Nephron progenitor cell (in vitro differentiated cells): ENCODE results near the gene UBE2M.

ENCODE experiments used
- DNase-seq: peaks from one replicate; pipeline ENCODE4 v3.0.0; 2021
- H3K27ac Mint-ChIP-seq: 2 replicates; pipeline ENCODE4 v1.8.0; 2021; ENCODE audit warnings: mild to moderate bottlenecking, moderate library complexity, mixed read lengths
- H3K27me3 Mint-ChIP-seq: 2 replicates; pipeline ENCODE4 v1.8.0; 2021; ENCODE audit warnings: mild to moderate bottlenecking, low read depth, mixed read lengths; ENCODE audit not compliant: poor library complexity
- H3K36me3 Mint-ChIP-seq: 2 replicates; pipeline ENCODE4 v1.8.0; 2021; ENCODE audit warnings: low read depth, mixed read lengths
- H3K4me1 Mint-ChIP-seq: 2 replicates; pipeline ENCODE4 v1.8.0; 2021; ENCODE audit warnings: mixed read lengths
- H3K4me3 Mint-ChIP-seq: 2 replicates; pipeline ENCODE4 v1.8.0; 2021; ENCODE audit warnings: mild to moderate bottlenecking, moderate library complexity, mixed read lengths
- H3K9me3 Mint-ChIP-seq: 2 replicates; pipeline ENCODE4 v1.8.0; 2021; ENCODE audit warnings: mild to moderate bottlenecking, moderate library complexity, mixed read lengths
- TF ChIP-seq, protein P1 (sequence below): fragments of 200-600 bp; sonication (generic); IDR thresholded peaks from 2 replicates; pipeline ENCODE4 v1.5.0; 2021; ENCODE audit warnings: antibody characterized with exemption

The UBE2M gene

DNA sequence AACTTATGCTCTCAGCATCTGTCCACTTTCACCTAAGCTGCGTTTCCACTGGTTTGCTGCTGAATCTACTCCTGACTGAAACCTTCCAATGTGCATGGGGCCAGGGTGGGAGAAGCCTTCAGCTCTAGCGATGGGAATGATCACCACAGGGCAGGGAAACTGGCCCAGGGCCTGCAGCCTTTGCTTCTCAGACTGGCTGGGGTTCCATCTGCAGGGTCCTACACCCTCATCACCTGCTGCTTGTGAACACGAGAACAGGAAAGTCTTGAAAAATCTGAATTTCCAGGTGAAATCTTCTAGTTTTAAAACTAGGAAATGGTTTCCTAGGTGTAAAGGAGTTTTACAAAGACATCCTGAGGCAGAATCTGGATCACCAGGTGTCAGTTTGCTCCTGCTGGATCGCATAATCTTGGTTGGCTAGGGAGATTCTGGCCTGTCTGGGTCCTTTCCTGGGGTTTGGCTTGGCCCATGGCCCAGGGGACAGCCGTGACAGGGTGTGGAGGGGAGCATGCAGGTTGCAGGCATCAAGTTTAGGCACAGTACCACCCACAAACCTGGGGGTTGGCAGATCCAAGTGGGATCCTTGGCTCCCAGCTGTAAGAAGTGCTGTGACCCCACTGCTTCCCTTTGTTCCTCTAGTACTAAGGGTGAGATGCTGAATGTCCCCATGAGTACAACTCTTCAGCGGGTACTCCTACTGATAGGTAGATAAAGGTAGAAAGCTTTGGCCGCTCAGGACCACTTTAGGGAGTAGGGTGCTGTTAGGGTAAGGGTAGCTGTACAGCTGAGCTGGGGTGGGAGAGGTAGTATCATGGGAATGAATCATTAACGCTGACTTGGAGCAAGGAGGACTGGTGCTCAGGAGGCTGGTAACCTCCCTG, 1.8 kb upstream of the UBE2M start:
- DNase-seq: no peak
- TF ChIP-seq, protein P1, sequence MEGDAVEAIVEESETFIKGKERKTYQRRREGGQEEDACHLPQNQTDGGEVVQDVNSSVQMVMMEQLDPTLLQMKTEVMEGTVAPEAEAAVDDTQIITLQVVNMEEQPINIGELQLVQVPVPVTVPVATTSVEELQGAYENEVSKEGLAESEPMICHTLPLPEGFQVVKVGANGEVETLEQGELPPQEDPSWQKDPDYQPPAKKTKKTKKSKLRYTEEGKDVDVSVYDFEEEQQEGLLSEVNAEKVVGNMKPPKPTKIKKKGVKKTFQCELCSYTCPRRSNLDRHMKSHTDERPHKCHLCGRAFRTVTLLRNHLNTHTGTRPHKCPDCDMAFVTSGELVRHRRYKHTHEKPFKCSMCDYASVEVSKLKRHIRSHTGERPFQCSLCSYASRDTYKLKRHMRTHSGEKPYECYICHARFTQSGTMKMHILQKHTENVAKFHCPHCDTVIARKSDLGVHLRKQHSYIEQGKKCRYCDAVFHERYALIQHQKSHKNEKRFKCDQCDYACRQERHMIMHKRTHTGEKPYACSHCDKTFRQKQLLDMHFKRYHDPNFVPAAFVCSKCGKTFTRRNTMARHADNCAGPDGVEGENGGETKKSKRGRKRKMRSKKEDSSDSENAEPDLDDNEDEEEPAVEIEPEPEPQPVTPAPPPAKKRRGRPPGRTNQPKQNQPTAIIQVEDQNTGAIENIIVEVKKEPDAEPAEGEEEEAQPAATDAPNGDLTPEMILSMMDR: no peak
- Mint-ChIP-seq H3K4me1 (peaks cover 60% of the 10 kb centered on the region), H3K27ac (peak overlapping the region; percentile 100), H3K36me3 (peaks cover 22% of the 10 kb centered on the region), H3K9me3 (no peaks in the 10 kb centered on the region), H3K4me3 (peak overlapping the region; percentile 99), H3K27me3 (peaks cover 10% of the 10 kb centered on the region)

DNA sequence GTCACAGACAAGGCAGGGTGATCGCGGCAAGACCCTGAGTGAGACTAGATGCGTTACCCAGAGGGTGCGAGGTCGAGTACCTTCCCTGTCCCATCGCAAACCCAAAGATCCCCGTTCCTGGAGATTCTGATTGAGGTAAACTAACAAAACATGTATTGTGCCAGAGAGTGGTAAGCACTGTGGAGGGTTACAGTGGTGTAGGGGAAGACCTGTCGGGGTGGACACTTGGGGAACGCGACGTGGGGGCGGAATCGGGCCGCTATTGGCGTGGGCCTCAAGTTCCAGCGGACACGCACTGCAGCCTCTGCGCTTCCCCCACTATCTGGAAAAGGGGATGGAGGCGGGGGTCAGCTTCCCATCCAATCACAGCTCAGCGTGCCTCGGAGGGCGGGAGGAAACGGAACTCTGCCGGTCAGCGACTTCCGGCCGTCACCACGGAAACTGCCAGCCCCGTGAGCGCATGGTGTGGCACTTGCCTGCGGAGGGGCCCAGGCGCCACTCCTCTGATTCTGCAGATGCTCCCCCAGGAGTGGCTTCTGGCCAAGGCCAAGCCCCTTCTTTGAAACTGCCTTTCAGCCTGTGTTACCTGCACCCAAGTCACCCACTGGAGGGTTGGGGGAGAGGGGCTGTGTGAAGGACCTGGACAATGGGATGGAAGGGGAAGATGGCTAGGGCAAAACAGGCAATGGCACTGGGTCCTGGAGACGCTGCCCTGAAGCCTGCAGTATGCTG, 1.0 kb upstream of the UBE2M start:
- Mint-ChIP-seq H3K9me3 (no peaks in the 10 kb centered on the region), H3K4me1 (peaks cover 65% of the 10 kb centered on the region), H3K27me3 (peaks cover 10% of the 10 kb centered on the region), H3K4me3 (peak overlapping the region; percentile 99), H3K27ac (peak overlapping the region; percentile 100), H3K36me3 (peaks cover 18% of the 10 kb centered on the region)
- TF ChIP-seq, protein P1: no peak
- DNase-seq: peak; percentile 87

DNA sequence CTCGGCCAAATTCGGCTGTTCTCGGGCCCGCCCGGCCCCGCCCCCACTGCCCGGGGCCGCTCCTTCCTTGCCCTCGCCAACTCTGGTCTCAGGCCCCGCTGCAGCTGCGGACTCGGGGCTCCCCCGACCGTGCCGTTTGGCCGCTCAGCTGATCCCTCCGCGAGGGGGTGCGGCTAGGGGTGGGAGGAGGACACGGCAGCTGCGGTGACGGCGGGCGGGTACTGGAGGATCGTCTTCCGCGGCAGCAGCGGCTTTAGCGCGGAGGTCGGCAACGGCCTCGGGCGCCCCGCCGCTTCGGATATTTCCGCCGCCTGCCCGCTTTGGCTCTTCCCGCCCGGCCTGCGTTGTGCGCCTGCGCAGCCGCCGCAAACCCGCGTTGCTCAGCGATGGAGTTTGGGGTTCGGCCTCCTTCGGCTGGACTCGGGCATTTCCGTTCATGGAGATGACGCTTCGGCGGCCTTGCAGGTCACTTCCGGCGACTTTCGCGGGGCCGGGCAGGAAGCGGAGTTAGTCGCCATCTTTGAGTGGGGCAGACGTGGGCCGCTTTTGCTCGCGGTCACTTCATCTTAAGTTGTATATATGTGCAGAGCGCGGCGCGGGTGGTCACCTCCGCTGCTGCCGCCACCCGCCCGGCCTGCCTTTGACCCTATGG, 338 bp upstream of the UBE2M start:
- TF ChIP-seq, protein P1: no peak
- Mint-ChIP-seq H3K36me3 (peaks cover 14% of the 10 kb centered on the region), H3K9me3 (no peaks in the 10 kb centered on the region), H3K27me3 (peaks cover 8% of the 10 kb centered on the region), H3K4me1 (peaks cover 65% of the 10 kb centered on the region), H3K4me3 (peak overlapping the region; percentile 99), H3K27ac (peak overlapping the region; percentile 100)
- DNase-seq: peak; percentile 100

DNA sequence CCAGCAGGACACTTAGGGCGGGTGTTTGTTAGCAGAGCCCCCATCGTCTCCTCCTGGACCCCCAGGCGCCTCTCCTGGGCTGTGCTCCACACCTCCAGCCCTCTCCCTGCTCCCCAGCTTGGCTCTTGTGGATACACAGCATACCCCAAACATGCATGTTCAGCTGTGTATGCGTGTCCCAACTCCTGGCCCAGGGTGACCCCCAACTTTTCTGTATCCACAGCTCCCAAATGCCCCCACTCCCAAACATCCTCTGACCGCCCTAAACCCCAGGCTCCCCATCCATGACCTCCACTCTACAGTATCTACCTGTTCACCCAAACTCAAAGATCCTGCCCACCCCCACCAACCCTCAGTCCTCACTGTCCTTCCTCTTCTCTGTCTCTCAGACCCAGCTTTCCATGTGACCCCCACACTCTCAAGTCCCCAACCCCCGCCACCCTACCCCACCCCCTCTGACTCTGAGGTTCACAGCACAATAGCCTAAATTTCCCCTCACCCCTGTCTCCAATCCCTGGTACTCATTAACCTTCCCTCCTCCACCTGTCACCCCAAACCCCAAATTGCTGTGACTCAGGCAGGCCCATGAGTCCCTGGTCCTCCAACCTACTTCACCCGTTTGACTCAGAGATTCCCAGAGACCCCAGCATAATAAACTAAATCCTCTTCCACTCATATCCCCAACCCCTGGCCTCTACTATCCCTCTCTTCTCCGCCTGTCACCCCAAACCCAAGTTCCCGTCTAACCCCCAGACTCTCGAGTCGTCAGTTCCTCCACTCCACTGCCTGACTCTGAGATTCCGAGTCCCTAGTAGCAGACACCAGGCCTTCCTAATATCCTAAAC, 968 bp downstream of the UBE2M start:
- peaks cover 7% of the 10 kb centered on the region for H3K27me3 Mint-ChIP-seq
- TF ChIP-seq, protein P1: no peak
- peak overlapping the region; percentile 99 for H3K27ac Mint-ChIP-seq
- H3K4me3 Mint-ChIP-seq: peak overlapping the region; percentile 99
- peaks cover 19% of the 10 kb centered on the region for H3K36me3 Mint-ChIP-seq
- H3K4me1 Mint-ChIP-seq: peaks cover 70% of the 10 kb centered on the region
- no peak for DNase-seq
- no peaks in the 10 kb centered on the region for H3K9me3 Mint-ChIP-seq

DNA sequence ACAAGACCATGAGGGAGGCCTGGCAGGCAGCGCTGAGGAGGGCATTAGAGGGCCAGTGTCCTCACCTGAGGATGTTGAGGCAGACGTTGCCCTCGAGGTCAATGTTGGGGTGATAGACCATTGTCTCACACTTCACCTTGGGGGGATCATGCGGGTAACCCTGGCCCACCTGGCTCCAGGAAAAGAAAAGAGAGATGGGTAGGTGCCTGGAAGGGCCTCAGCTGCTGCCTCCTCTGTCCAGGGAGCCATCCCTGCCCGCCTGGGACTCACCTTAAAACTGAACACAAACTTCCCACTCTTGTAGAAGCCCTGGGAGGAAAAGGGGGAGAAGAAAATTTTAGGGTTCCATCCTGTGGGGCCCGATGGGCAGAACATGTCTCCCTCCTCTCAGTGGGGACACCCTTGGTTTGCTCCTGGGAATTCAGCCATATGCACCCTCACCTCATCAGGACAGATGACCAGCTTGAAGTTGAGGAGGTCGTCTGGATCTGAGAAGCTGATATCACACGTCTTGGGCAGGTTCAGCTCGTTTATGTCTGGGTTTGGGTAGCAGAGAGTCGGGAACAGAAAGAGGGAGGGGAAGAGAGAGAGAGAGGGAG, 1.7 kb downstream of the UBE2M start:
- DNase-seq: no peak
- Mint-ChIP-seq H3K4me3 (peak overlapping the region; percentile 99), H3K36me3 (peaks cover 26% of the 10 kb centered on the region), H3K9me3 (no peaks in the 10 kb centered on the region), H3K27me3 (peaks cover 7% of the 10 kb centered on the region), H3K4me1 (peaks cover 71% of the 10 kb centered on the region), H3K27ac (peak overlapping the region; percentile 99)
- TF ChIP-seq, protein P1: no peak
